ENCODE data around the gene VASP.

Gene VASP

GRCh38 chr19:45558399-45558878 lies 51.2 kb downstream of the VASP start:
- peak; percentile 48 to 59 for DNase-seq

GRCh38 chr19:45560038-45560437 lies 52.8 kb downstream of the VASP start:
- DNase-seq: no peak

GRCh38 chr19:45560686-45561085 lies 53.4 kb downstream of the VASP start:
- DNase-seq: no peak

- DNase-seq: no peak
These were observed 57.0 kb downstream of the VASP start for GRCh38 chr19:45564131-45564780.

GRCh38 chr19:45567609-45568008 lies 60.3 kb downstream of the VASP start:
- no peak for DNase-seq

GRCh38 chr19:45568732-45569131 lies 61.5 kb downstream of the VASP start:
- DNase-seq: no peak

GRCh38 chr19:45569619-45570421 lies 62.5 kb downstream of the VASP start:
- peak; percentile 66 to 69 for DNase-seq

DNA sequence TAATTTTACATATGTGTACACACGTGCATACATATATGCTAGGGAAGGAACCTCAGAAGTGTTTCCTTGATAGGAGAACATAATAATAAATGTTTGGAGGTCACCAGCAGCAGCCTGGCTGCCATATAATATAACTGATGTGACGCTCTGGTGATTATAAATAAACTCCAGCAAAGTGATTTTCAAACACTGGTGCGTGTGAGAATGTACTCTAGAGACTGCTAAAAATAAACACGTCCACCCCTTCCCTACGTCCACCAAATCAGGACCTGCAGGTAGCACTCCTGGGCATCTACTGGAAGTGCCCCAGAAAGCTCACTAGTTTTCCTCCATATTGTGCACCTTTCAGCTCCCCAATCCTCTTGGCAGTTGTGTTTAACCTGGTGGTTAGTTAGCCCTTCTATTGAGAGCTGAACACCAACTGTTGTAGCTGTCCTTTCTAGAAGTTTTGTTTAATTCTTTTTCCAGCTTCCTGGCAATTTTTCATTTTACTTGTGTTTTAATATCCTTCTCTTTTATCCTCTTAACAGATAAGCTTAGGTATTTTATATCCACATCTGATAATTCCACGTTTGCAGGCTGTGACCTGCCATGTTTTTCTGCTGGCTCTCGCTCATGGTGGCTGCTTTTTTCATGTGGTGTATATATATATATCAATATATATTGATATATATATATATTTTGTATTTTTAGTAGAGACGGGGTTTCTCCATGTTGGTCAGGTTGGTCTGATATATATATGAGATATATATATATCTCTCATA lies 64.4 kb downstream of the VASP start:
- DNase-seq: no peak

DNA sequence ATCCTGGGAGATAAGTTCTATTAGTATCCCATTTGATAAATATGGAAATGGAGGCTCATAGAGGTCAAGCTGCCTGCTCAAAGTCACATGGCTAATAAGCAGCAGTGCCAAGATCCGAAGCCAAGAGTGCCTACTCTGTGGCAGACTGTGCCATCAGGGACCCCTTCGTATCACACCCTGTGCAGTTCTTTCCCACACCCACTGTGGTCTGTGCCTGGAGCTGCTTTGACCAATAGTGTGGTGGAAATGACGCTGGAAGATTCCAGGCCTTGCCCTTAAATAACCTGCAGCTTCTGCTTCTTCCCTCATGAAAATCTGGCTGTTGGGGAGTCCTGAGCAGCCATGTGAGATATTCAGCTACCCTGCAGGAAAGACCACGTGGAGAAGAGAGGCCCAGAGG lies 67.2 kb downstream of the VASP start:
- no peak for DNase-seq

- DNase-seq: no peak
These were observed 67.9 kb downstream of the VASP start for GRCh38 chr19:45575216-45575615.

Measured in stimulated activated CD4-positive, alpha-beta T cell treated with anti-CD3 and anti-CD28 coated beads, Interleukin-2, amount 100 ng/mL, for 48 hours (primary cell).